Measurements from ENCODE around the gene DUSP22. TPM values are rescaled to one million over a fixed set of nuclear protein-coding genes. Genes with fewer than 3 reads are reported as not detected.

The DUSP22 gene
- total and polyA plus RNA-seq, 9 of the 15 experiments (the other 6 are each of a cell fraction or from before 2014, with no cell fraction given): 9.3 to 19.4 (median 11.8) TPM

GRCh38 chr6:323730-324088 lies 31.4 kb downstream of the DUSP22 start (continued):
- TF ChIP-seq ZBTB7A (IDR thresholded peaks at IDR 0.05; ENCODE audit: borderline replicate concordance, control insufficient read depth, low read depth, low read length): no peak
- no peak for TF ChIP-seq ZFP1 (CRISPR knock-in tag; IDR thresholded peaks at IDR 0.05)
- no peak for TF ChIP-seq ZBTB1 (CRISPR knock-in tag; IDR thresholded peaks at IDR 0.05; ENCODE audit: borderline replicate concordance, low read depth)

- Histone ChIP-seq H4K20me1 (replicated peaks; ENCODE audit: control insufficient read depth, insufficient read depth, low read length) (peaks cover 53% of the 10 kb centered on the region), H3K9ac (ENCODE audit: insufficient read depth in 1 of 2, low read depth in 2 of 2, low read length in 2 of 2) (no peak overlapping the region), H3K4me1 (replicated peaks in 1 of 2; ENCODE audit: control insufficient read depth in 2 of 2, insufficient read depth in 2 of 2, low read length in 2 of 2) (peaks cover 4 to 5% of the 10 kb centered on the region in 2 experiments; a peak in 3 of 5 replicates), H3K36me3 (ENCODE audit: control insufficient read depth, insufficient read depth, low read length) (no peaks in the 10 kb centered on the region), H3K27ac (ENCODE audit: extremely low read depth, low read depth, low read length) (no peak overlapping the region), H2AFZ (ENCODE audit: low read depth, low read length) (no peak overlapping the region), H3K4me3 (no peak overlapping the region), H3K27me3 (ENCODE audit: control insufficient read depth in 2 of 2, insufficient read depth in 2 of 2, low read length in 2 of 2) (peaks cover 6 to 37% of the 10 kb centered on the region in 2 experiments; a peak in 4 of 5 replicates), H3K79me2 (ENCODE audit: control insufficient read depth, insufficient read depth, low read length) (no peaks in the 10 kb centered on the region), H3K9me1 (ENCODE audit: control insufficient read depth, insufficient read depth, low read length) (no peaks in the 10 kb centered on the region), H3K9me3 (replicated peaks; ENCODE audit: control insufficient read depth, insufficient read depth, low read depth, low read length) (no peaks in the 10 kb centered on the region), H3K4me2 (ENCODE audit: insufficient read depth, low read length) (no peak overlapping the region)
- no peak; the same call in 2 of the 3 replicates for ATAC-seq
- DNase-seq (ENCODE audit: extremely low read depth in 1 of 4, low spot score in 3 of 4): no peak
- intact Hi-C loops (cut with micrococcal nuclease) (no loop called here), in situ Hi-C loops (cut with MboI) (no loop called here)
- ChIA-PET POLR2A (interaction anchor here (1.4 to 3.2 kb wide), 3 partner anchors 8 to 18 kb away, joined by 4 to 15 read pairs (median 5); no protein-coding TSS in a partner anchor), CTCF (ENCODE audit: low intra/inter-chr PET ratio) (no interaction called here)
- FAIRE-seq: no peak
- 23% methylated on average over 19 of the region's 19 CpGs for WGBS (ENCODE audit: insufficient coverage, low coverage, missing lambda C conversion rate)
- BruUV-seq (replicated peaks): no TSS peak
- TF ChIP-seq MAFK (IDR thresholded peaks at IDR 0.05; ENCODE audit: low read length) (no peak), KDM2B (CRISPR knock-in tag; IDR thresholded peaks at IDR 0.05) (no peak), PHF20 (IDR thresholded peaks at IDR 0.05; ENCODE audit: partially characterized antibody) (no peak), ZNF644 (tag; IDR thresholded peaks at IDR 0.05; ENCODE audit: low read depth) (no peak), POLR2H (tag; IDR thresholded peaks at IDR 0.05; ENCODE audit: low read depth) (no peak), TBL1XR1 (IDR thresholded peaks at IDR 0.05; ENCODE audit: low read length in 2 of 2) (no peak), ELK1 (CRISPR knock-in tag; IDR thresholded peaks at IDR 0.05) (no peak), E2F6 (IDR thresholded peaks at IDR 0.05; ENCODE audit: borderline replicate concordance in 1 of 2, extremely low read depth in 1 of 2, insufficient read depth in 1 of 2, insufficient read length in 1 of 2, low read depth in 1 of 2, low read length in 1 of 2, poor library complexity in 1 of 2, severe bottlenecking in 1 of 2) (no peak), ZNF165 (CRISPR knock-in tag; IDR thresholded peaks at IDR 0.05; ENCODE audit: borderline replicate concordance) (no peak), THRA (IDR thresholded peaks at IDR 0.05) (no peak), MYC (IDR thresholded peaks at IDR 0.05; ENCODE audit: low read depth, low read length) (no peak), MYC (CRISPR knock-in tag; IDR thresholded peaks at IDR 0.05; ENCODE audit: borderline replicate concordance, low read depth) (no peak), RBM39 (optimal IDR thresholded peaks at IDR 0.05; ENCODE audit: low read depth, low read length) (no peak), KLF1 (tag; IDR thresholded peaks at IDR 0.05) (no peak), HDAC1 (IDR thresholded peaks at IDR 0.05) (no peak)
These were observed 31.9 kb downstream of the DUSP22 start for GRCh38 chr6:324116-324728.
